HepG2 (cell line): Measurements from ENCODE around the gene GNPAT. TPM values are rescaled to one million over a fixed set of nuclear protein-coding genes. Genes with fewer than 3 reads are reported as not detected.

ENCODE experiments used
- ATAD3A ChIP-seq: sonication (generic); formaldehyde crosslinking; IDR thresholded peaks from 2 replicates; pipeline ENCODE4 v1.4.0; 2020; ENCODE audit warnings: missing genetic modification reagents
- FOXK2 ChIP-seq: fragments of 450-650 bp; IDR thresholded peaks from 2 replicates; pipeline ENCODE4 v1.6.1; 2016
- HNRNPK ChIP-seq: fragments of 200-400 bp; formaldehyde crosslinking; IDR thresholded peaks from 2 replicates; pipeline ENCODE4 v1.6.1; 2018; ENCODE audit warnings: low read length, low read depth, moderate library complexity, mild to moderate bottlenecking; ENCODE audit not compliant: poor library complexity, severe bottlenecking
- HOXD1 ChIP-seq: sonication (generic); formaldehyde crosslinking; IDR thresholded peaks from 2 replicates; pipeline ENCODE4 v1.5.0; 2020; ENCODE audit warnings: missing genetic modification reagents
- NFKBIZ ChIP-seq: IDR thresholded peaks from 2 replicates; pipeline ENCODE4 v1.6.1; 2018; ENCODE audit warnings: missing genetic modification reagents, missing compliant biosample characterization
- ZBTB38 ChIP-seq: sonication (generic); formaldehyde crosslinking; IDR thresholded peaks from 2 replicates; pipeline ENCODE4 v1.5.1; 2020; ENCODE audit warnings: mild to moderate bottlenecking, missing genetic modification reagents
- polyA plus RNA-seq, 8 experiments: library from polyadenylated mRNA; depleted of rRNA in 3 of 8; stranded (reverse) in 7 of 8; unstranded in 1 of 8; fragments of >200 nt; fragmentation: Illumina TruSeq in 4 of 8; extraction: Trizol in 4 of 8; gene quantifications; 2 replicates each; pipeline versions ENCODE4 v1.2.1 to v1.2.3, GENCODE V29; 2011 to 2016; ENCODE audit warnings: low read depth in 4 of 8, missing spikeins in 1 of 8, mixed read lengths in 1 of 8; ENCODE audit not compliant: insufficient read depth in 1 of 8
- total RNA-seq, 5 experiments: library from RNA; depleted of rRNA; stranded (reverse); fragments of >200 nt; fragmentation: Illumina TruSeq; extraction: Trizol; gene quantifications; 2 replicates each; pipeline ENCODE4 v1.2.3, GENCODE V29; 2016; ENCODE audit warnings: low read depth in 1 of 5
- TF ChIP-seq, protein P1 (sequence below): sonication (generic); formaldehyde crosslinking; IDR thresholded peaks from one replicate; pipeline ENCODE4 v1.5.1; 2020; ENCODE audit warnings: mild to moderate bottlenecking, missing genetic modification reagents; ENCODE audit errors: not compliant biosample characterization
- TF ChIP-seq, protein P2 (sequence below): sonication (generic); formaldehyde crosslinking; IDR thresholded peaks from 2 replicates; pipeline ENCODE4 v1.4.0; 2020; ENCODE audit warnings: mild to moderate bottlenecking, missing genetic modification reagents, borderline replicate concordance
- TF ChIP-seq, protein P3 (sequence below): sonication (generic); formaldehyde crosslinking; IDR thresholded peaks from 2 replicates; pipeline ENCODE4 v1.9.0; 2021; ENCODE audit warnings: missing genetic modification reagents, mild to moderate bottlenecking, borderline replicate concordance
- TF ChIP-seq, protein P4 (sequence below): conservative IDR thresholded peaks from 2 replicates; pipeline ENCODE4 v1.6.1; 2018; ENCODE audit warnings: missing genetic modification reagents
- TF ChIP-seq, protein P5 (sequence below): sonication (generic); formaldehyde crosslinking; IDR thresholded peaks from 2 replicates; pipeline ENCODE4 v1.4.0; 2020; ENCODE audit warnings: missing genetic modification reagents

Gene GNPAT
- total and polyA plus RNA-seq, 2 of the 13 experiments (the other 11 are each of a cell fraction or from before 2014, with no cell fraction given) = 58.3 to 114 TPM

DNA sequence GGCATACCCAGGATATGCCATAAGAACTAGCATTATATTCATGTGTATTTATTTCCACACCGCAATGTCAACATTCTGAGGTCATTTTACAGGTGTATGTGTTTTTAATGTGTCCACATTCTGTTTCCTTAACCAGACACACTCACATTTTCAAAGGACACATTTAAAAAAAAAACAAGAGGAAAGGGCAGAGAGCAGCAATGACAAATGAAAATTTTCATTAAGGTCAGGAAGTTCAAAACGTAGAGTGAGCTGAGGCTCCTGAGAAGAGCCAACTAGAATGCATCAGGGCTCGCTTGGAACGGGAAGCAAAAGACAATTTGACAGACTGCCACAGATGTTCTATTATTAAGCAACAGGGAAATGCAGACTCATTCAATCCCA is 4.8 kb upstream of the GNPAT start (continued):
- TF ChIP-seq, protein P1, sequence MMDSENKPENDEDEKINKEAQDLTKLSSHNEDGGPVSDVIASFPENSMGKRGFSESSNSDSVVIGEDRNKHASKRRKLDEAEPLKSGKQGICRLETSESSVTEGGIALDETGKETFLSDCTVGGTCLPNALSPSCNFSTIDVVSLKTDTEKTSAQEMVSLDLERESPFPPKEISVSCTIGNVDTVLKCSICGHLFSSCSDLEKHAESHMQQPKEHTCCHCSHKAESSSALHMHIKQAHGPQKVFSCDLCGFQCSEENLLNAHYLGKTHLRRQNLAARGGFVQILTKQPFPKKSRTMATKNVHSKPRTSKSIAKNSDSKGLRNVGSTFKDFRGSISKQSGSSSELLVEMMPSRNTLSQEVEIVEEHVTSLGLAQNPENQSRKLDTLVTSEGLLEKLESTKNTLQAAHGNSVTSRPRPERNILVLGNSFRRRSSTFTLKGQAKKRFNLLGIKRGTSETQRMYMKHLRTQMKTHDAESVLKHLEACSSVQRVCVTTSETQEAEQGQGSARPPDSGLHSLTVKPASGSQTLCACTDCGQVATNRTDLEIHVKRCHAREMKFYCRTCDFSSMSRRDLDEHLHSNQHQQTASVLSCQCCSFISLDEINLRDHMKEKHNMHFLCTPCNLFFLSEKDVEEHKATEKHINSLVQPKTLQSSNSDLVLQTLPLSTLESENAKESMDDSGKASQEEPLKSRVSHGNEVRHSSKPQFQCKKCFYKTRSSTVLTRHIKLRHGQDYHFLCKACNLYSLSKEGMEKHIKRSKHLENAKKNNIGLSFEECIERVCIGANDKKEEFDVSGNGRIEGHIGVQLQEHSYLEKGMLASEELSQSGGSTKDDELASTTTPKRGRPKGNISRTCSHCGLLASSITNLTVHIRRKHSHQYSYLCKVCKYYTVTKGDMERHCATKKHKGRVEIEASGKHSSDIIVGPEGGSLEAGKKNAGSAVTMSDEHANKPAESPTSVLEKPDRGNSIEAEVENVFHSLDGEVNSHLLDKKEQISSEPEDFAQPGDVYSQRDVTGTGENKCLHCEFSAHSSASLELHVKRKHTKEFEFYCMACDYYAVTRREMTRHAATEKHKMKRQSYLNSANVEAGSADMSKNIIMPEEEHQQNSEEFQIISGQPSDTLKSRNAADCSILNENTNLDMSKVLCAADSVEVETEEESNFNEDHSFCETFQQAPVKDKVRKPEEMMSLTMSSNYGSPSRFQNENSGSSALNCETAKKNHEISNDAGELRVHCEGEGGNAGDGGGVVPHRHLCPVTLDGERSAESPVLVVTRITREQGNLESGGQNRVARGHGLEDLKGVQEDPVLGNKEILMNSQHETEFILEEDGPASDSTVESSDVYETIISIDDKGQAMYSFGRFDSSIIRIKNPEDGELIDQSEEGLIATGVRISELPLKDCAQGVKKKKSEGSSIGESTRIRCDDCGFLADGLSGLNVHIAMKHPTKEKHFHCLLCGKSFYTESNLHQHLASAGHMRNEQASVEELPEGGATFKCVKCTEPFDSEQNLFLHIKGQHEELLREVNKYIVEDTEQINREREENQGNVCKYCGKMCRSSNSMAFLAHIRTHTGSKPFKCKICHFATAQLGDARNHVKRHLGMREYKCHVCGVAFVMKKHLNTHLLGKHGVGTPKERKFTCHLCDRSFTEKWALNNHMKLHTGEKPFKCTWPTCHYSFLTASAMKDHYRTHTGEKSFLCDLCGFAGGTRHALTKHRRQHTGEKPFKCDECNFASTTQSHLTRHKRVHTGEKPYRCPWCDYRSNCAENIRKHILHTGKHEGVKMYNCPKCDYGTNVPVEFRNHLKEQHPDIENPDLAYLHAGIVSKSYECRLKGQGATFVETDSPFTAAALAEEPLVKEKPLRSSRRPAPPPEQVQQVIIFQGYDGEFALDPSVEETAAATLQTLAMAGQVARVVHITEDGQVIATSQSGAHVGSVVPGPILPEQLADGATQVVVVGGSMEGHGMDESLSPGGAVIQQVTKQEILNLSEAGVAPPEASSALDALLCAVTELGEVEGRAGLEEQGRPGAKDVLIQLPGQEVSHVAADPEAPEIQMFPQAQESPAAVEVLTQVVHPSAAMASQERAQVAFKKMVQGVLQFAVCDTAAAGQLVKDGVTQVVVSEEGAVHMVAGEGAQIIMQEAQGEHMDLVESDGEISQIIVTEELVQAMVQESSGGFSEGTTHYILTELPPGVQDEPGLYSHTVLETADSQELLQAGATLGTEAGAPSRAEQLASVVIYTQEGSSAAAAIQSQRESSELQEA (CRISPR knock-in tag) = no peak
- TF ChIP-seq, protein P2, sequence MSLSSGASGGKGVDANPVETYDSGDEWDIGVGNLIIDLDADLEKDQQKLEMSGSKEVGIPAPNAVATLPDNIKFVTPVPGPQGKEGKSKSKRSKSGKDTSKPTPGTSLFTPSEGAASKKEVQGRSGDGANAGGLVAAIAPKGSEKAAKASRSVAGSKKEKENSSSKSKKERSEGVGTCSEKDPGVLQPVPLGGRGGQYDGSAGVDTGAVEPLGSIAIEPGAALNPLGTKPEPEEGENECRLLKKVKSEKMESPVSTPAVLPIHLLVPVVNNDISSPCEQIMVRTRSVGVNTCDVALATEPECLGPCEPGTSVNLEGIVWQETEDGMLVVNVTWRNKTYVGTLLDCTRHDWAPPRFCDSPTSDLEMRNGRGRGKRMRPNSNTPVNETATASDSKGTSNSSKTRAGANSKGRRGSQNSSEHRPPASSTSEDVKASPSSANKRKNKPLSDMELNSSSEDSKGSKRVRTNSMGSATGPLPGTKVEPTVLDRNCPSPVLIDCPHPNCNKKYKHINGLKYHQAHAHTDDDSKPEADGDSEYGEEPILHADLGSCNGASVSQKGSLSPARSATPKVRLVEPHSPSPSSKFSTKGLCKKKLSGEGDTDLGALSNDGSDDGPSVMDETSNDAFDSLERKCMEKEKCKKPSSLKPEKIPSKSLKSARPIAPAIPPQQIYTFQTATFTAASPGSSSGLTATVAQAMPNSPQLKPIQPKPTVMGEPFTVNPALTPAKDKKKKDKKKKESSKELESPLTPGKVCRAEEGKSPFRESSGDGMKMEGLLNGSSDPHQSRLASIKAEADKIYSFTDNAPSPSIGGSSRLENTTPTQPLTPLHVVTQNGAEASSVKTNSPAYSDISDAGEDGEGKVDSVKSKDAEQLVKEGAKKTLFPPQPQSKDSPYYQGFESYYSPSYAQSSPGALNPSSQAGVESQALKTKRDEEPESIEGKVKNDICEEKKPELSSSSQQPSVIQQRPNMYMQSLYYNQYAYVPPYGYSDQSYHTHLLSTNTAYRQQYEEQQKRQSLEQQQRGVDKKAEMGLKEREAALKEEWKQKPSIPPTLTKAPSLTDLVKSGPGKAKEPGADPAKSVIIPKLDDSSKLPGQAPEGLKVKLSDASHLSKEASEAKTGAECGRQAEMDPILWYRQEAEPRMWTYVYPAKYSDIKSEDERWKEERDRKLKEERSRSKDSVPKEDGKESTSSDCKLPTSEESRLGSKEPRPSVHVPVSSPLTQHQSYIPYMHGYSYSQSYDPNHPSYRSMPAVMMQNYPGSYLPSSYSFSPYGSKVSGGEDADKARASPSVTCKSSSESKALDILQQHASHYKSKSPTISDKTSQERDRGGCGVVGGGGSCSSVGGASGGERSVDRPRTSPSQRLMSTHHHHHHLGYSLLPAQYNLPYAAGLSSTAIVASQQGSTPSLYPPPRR = peak; percentile 63; the same call in 1 of the 2 replicates
- TF ChIP-seq, protein P3, sequence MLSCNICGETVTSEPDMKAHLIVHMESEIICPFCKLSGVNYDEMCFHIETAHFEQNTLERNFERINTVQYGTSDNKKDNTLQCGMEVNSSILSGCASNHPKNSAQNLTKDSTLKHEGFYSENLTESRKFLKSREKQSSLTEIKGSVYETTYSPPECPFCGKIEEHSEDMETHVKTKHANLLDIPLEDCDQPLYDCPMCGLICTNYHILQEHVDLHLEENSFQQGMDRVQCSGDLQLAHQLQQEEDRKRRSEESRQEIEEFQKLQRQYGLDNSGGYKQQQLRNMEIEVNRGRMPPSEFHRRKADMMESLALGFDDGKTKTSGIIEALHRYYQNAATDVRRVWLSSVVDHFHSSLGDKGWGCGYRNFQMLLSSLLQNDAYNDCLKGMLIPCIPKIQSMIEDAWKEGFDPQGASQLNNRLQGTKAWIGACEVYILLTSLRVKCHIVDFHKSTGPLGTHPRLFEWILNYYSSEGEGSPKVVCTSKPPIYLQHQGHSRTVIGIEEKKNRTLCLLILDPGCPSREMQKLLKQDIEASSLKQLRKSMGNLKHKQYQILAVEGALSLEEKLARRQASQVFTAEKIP (CRISPR knock-in tag) = no peak
- no peak for TF ChIP-seq HOXD1 (CRISPR knock-in tag)
- TF ChIP-seq FOXK2 = no peak
- TF ChIP-seq, protein P4, sequence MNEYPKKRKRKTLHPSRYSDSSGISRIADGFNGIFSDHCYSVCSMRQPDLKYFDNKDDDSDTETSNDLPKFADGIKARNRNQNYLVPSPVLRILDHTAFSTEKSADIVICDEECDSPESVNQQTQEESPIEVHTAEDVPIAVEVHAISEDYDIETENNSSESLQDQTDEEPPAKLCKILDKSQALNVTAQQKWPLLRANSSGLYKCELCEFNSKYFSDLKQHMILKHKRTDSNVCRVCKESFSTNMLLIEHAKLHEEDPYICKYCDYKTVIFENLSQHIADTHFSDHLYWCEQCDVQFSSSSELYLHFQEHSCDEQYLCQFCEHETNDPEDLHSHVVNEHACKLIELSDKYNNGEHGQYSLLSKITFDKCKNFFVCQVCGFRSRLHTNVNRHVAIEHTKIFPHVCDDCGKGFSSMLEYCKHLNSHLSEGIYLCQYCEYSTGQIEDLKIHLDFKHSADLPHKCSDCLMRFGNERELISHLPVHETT (CRISPR knock-in tag) = no peak
- no peak for TF ChIP-seq HNRNPK
- no peak for TF ChIP-seq NFKBIZ
- no peak for TF ChIP-seq ZBTB38
- TF ChIP-seq ATAD3A (CRISPR knock-in tag) = no peak
- TF ChIP-seq, protein P5, sequence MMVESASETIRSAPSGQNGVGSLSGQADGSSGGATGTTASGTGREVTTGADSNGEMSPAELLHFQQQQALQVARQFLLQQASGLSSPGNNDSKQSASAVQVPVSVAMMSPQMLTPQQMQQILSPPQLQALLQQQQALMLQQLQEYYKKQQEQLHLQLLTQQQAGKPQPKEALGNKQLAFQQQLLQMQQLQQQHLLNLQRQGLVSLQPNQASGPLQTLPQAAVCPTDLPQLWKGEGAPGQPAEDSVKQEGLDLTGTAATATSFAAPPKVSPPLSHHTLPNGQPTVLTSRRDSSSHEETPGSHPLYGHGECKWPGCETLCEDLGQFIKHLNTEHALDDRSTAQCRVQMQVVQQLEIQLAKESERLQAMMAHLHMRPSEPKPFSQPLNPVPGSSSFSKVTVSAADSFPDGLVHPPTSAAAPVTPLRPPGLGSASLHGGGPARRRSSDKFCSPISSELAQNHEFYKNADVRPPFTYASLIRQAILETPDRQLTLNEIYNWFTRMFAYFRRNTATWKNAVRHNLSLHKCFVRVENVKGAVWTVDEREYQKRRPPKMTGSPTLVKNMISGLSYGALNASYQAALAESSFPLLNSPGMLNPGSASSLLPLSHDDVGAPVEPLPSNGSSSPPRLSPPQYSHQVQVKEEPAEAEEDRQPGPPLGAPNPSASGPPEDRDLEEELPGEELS (CRISPR knock-in tag) = peak; percentile 84
